H1 (cell line): ENCODE measurements around the gene GRIK2. TPM values are rescaled to one million over a fixed set of nuclear protein-coding genes. Genes with fewer than 3 reads are reported as not detected.
A peak's percentile ranks its signal among the peaks of the same experiment; 100 is the strongest.

Experiments used
- CTCF ChIA-PET: fragments of 300-600 bp; sonication (Branson Sonifier 250); formaldehyde crosslinking; loops from one replicate; lab custom pipeline; 2021; ENCODE audit not compliant: partially characterized antibody; lab: Charles Lee
- POLR2A ChIA-PET: fragments of 300-600 bp; sonication (Branson Sonifier 250); formaldehyde crosslinking; loops from one replicate; lab custom pipeline; 2021; ENCODE audit warnings: inconsistent platforms; ENCODE audit not compliant: partially characterized antibody; lab: Charles Lee
- DNase-seq, 2 experiments: peaks; one replicate each; pipeline versions ENCODE4 v3.0.0 to v3.0.0-alpha.2; 2010 to 2022; ENCODE audit warnings: low spot score in 2 of 2, low read depth in 1 of 2, mixed read lengths in 1 of 2
- FAIRE-seq: peaks from 2 replicates; lab custom pipeline; 2011; peaks lifted over from hg19 to GRCh38; lab: Jason Lieb, UNC
- H2AFZ ChIP-seq: 2 replicates; pipeline ENCODE4 v1.8.1; 2012; ENCODE audit warnings: low read length, inconsistent platforms
- H2AK5ac ChIP-seq: 2 replicates; pipeline ENCODE4 v1.6.1; 2013; ENCODE audit warnings: low read depth, low read length
- H2BK120ac ChIP-seq: replicated peaks from 2 replicates; pipeline ENCODE3; 2013; ENCODE audit warnings: low read depth, low read length, inconsistent platforms
- H2BK12ac ChIP-seq: 2 replicates; pipeline ENCODE4 v1.6.1; 2013; ENCODE audit warnings: low read depth, low read length
- H2BK15ac ChIP-seq: 2 replicates; pipeline ENCODE4 v1.6.1; 2013; ENCODE audit warnings: low read length
- H2BK20ac ChIP-seq: 2 replicates; pipeline ENCODE4 v1.6.1; 2013; ENCODE audit warnings: low read length
- H2BK5ac ChIP-seq: 2 replicates; pipeline ENCODE4 v1.6.1; 2013; ENCODE audit warnings: low read depth, low read length
- H3K14ac ChIP-seq: 2 replicates; pipeline ENCODE4 v1.6.1; 2013; ENCODE audit warnings: inconsistent platforms; ENCODE audit not compliant: insufficient read length
- H3K18ac ChIP-seq: 2 replicates; pipeline ENCODE4 v1.6.1; 2013; ENCODE audit warnings: low read length; ENCODE audit errors: extremely low read depth
- H3K23ac ChIP-seq: 2 replicates; pipeline ENCODE4 v1.6.1; 2013; ENCODE audit warnings: inconsistent platforms; ENCODE audit not compliant: insufficient read length
- H3K23me2 ChIP-seq: 2 replicates; pipeline ENCODE4 v1.6.1; 2013; ENCODE audit warnings: low read depth, low read length
- H3K27ac ChIP-seq: 2 replicates; pipeline ENCODE4 v1.6.1; 2011; ENCODE audit warnings: low read depth, low read length, inconsistent platforms
- H3K27me3 ChIP-seq, 4 experiments: replicated peaks in 1 of 4; 1 replicate in 1 of 4; 2 replicates in 3 of 4; pipeline versions ENCODE4 v1.6.1 to v1.8.1; 2011 to 2013; ENCODE audit warnings: low read length in 3 of 4, mild to moderate bottlenecking in 3 of 4, inconsistent platforms in 2 of 4, mixed read lengths in 2 of 4, moderate library complexity in 1 of 4; ENCODE audit not compliant: control insufficient read depth in 3 of 4, insufficient read depth in 3 of 4; ENCODE audit errors: extremely low read depth in 1 of 4
- H3K36me3 ChIP-seq, 4 experiments: 2 replicates each; pipeline versions ENCODE4 v1.6.1 to v1.8.1; 2011 to 2013; ENCODE audit warnings: mild to moderate bottlenecking in 4 of 4, low read length in 3 of 4, moderate library complexity in 2 of 4, control low read depth in 1 of 4, inconsistent platforms in 1 of 4; ENCODE audit not compliant: insufficient read depth in 4 of 4, control insufficient read depth in 2 of 4
- H3K4ac ChIP-seq: replicated peaks from 2 replicates; pipeline ENCODE3; 2013; ENCODE audit warnings: low read length, low read depth, mixed read lengths, inconsistent platforms; ENCODE audit not compliant: insufficient read length
- H3K4me1 ChIP-seq, 4 experiments: replicated peaks in 1 of 4; 1 replicate in 1 of 4; 2 replicates in 3 of 4; pipeline versions ENCODE4 v1.6.1 to v1.8.1; 2011 to 2013; ENCODE audit warnings: low read length in 3 of 4, inconsistent platforms in 2 of 4, mixed read lengths in 1 of 4; ENCODE audit not compliant: insufficient read depth in 4 of 4, control insufficient read depth in 3 of 4
- H3K4me2 ChIP-seq, 2 experiments: 2 replicates each; pipeline versions ENCODE4 v1.6.1 to v1.8.1; 2011 to 2013; ENCODE audit warnings: low read depth in 2 of 2, low read length in 2 of 2, control low read depth in 1 of 2, inconsistent platforms in 1 of 2, mild to moderate bottlenecking in 1 of 2; ENCODE audit not compliant: insufficient read depth in 1 of 2
- H3K4me3 ChIP-seq, 4 experiments: fragments of 200-600, 300-600 bp in 1 of 4; sonication (generic), shearing (Covaris generic), sonication (Bioruptor Twin) in 1 of 4; 2 replicates each; pipeline versions ENCODE4 v1.5.1 to v1.8.1; 2011 to 2016; ENCODE audit warnings: low read length in 4 of 4, low read depth in 3 of 4, control low read depth in 2 of 4, inconsistent platforms in 2 of 4, mild to moderate bottlenecking in 2 of 4, mixed read lengths in 1 of 4, moderate library complexity in 1 of 4; ENCODE audit not compliant: insufficient read depth in 2 of 4; ENCODE audit errors: extremely low read depth in 1 of 4
- H3K56ac ChIP-seq: replicated peaks from 2 replicates; pipeline ENCODE3; 2013; ENCODE audit warnings: low read depth, mild to moderate bottlenecking, mixed read lengths, low read length, inconsistent platforms; ENCODE audit not compliant: insufficient read length
- H3K79me1 ChIP-seq: 2 replicates; pipeline ENCODE4 v1.6.1; 2013; ENCODE audit warnings: low read depth, low read length, control low read depth
- H3K79me2 ChIP-seq, 2 experiments: 2 replicates each; pipeline versions ENCODE4 v1.6.1 to v1.8.1; 2012 to 2013; ENCODE audit warnings: low read length in 2 of 2, mild to moderate bottlenecking in 2 of 2, inconsistent platforms in 1 of 2; ENCODE audit not compliant: insufficient read depth in 2 of 2, control insufficient read depth in 1 of 2
- H3K9ac ChIP-seq, 4 experiments: replicated peaks in 1 of 4; 1 replicate in 1 of 4; 2 replicates in 3 of 4; pipeline versions ENCODE4 v1.6.1 to v1.8.1; 2011 to 2013; ENCODE audit warnings: low read depth in 3 of 4, low read length in 3 of 4, control low read depth in 2 of 4, mild to moderate bottlenecking in 2 of 4, moderate library complexity in 2 of 4, inconsistent platforms in 1 of 4; ENCODE audit errors: extremely low read depth in 1 of 4
- H3K9me3 ChIP-seq, 2 experiments: 2 replicates each; pipeline versions ENCODE4 v1.6.1 to v1.8.1; 2012 to 2013; ENCODE audit warnings: mild to moderate bottlenecking in 2 of 2, moderate library complexity in 2 of 2, control low read depth in 1 of 2, inconsistent platforms in 1 of 2, low read depth in 1 of 2, low read length in 1 of 2, mixed read lengths in 1 of 2; ENCODE audit not compliant: insufficient read depth in 2 of 2
- H4K20me1 ChIP-seq, 2 experiments: replicated peaks in 1 of 2; 2 replicates each; pipeline versions ENCODE3 to v1.8.1; 2011 to 2013; ENCODE audit warnings: inconsistent platforms in 2 of 2, low read length in 2 of 2, mild to moderate bottlenecking in 1 of 2; ENCODE audit not compliant: insufficient read depth in 2 of 2, control insufficient read depth in 1 of 2
- H4K5ac ChIP-seq: 2 replicates; pipeline ENCODE4 v1.6.1; 2013; ENCODE audit warnings: low read length, low read depth, mixed read lengths, inconsistent platforms; ENCODE audit not compliant: insufficient read length
- H4K8ac ChIP-seq: 2 replicates; pipeline ENCODE4 v1.8.0; 2013; ENCODE audit warnings: mild to moderate bottlenecking, moderate library complexity, low read length, inconsistent platforms; ENCODE audit not compliant: insufficient read depth; ENCODE audit errors: extremely low read depth
- H4K91ac ChIP-seq: replicated peaks from 2 replicates; pipeline ENCODE3; 2013; ENCODE audit warnings: low read length, mixed read lengths, inconsistent platforms; ENCODE audit not compliant: insufficient read length
- BCL11A ChIP-seq, 2 experiments: IDR thresholded peaks; one replicate each; pipeline ENCODE4 v1.6.1; 2011; ENCODE audit warnings: low read depth in 2 of 2, low read length in 2 of 2, mild to moderate bottlenecking in 2 of 2
- CTBP2 ChIP-seq: IDR thresholded peaks from 2 replicates; pipeline ENCODE4 v1.7.0; 2011; ENCODE audit warnings: borderline replicate concordance, mild to moderate bottlenecking, moderate library complexity, mixed read lengths, low read length; ENCODE audit not compliant: insufficient read depth, insufficient read length
- E2F6 ChIP-seq: IDR thresholded peaks from 2 replicates; pipeline ENCODE4 v1.6.1; 2012; ENCODE audit warnings: inconsistent platforms
- EZH2 ChIP-seq: fragments of 200-600 bp; sonication (generic); IDR thresholded peaks from 2 replicates; pipeline ENCODE4 v1.7.1; 2012; ENCODE audit warnings: low read depth, mild to moderate bottlenecking, moderate library complexity, low read length, inconsistent platforms; ENCODE audit not compliant: severe bottlenecking
- JUND ChIP-seq: IDR thresholded peaks from 2 replicates; pipeline ENCODE4 v1.6.1; 2011; ENCODE audit warnings: mild to moderate bottlenecking, improper control_type of control experiment, low read length
- KDM1A ChIP-seq: fragments of 200-600, 300-600 bp; sonication (generic); IDR thresholded peaks from 2 replicates; pipeline ENCODE4 v1.7.1; 2016; ENCODE audit warnings: mild to moderate bottlenecking, low read length, borderline replicate concordance
- MAFK ChIP-seq: IDR thresholded peaks from 2 replicates; pipeline ENCODE4 v1.6.1; 2012; ENCODE audit warnings: low read depth, mild to moderate bottlenecking, improper control_type of control experiment, low read length
- POU5F1 ChIP-seq: IDR thresholded peaks from 2 replicates; pipeline ENCODE4 v1.6.1; 2011; ENCODE audit warnings: low read depth, mild to moderate bottlenecking, low read length, moderate library complexity
- RXRA ChIP-seq: IDR thresholded peaks from 2 replicates; pipeline ENCODE4 v1.6.1; 2011; ENCODE audit warnings: low read depth, mild to moderate bottlenecking, low read length, moderate library complexity; ENCODE audit not compliant: insufficient read depth
- SAP30 ChIP-seq: fragments of 300-600 bp; sonication (generic); IDR thresholded peaks from 2 replicates; pipeline ENCODE4 v1.7.1; 2012; ENCODE audit warnings: low read length, moderate library complexity, mild to moderate bottlenecking, inconsistent platforms; ENCODE audit not compliant: insufficient read depth, insufficient replicate concordance
- TEAD4 ChIP-seq: IDR thresholded peaks from 2 replicates; pipeline ENCODE4 v1.6.1; 2012; ENCODE audit warnings: low read depth, low read length, inconsistent platforms, mixed read lengths
- WGBS, 2 experiments: shearing (Covaris generic) in 1 of 2; methylation state at CpG; one replicate each; pipeline versions ENCODE4 v1.1.6 to v1.1.7; 2013 to 2015; ENCODE audit warnings: low lambda C conversion rate in 2 of 2, mixed read lengths in 2 of 2, inconsistent platforms in 1 of 2, low coverage in 1 of 2, missing lambda C conversion rate in 1 of 2; ENCODE audit not compliant: insufficient replicate concordance in 2 of 2, insufficient coverage in 1 of 2, insufficient read length in 1 of 2; ENCODE audit errors: extremely low coverage in 1 of 2, missing lambda C conversion rate in 1 of 2; 5-methylcytosine and 5-hydroxymethylcytosine counted together
- polyA plus RNA-seq, 7 experiments: library from polyadenylated mRNA; depleted of rRNA in 3 of 7; stranded (reverse) in 5 of 7; unstranded in 2 of 7; fragments of >200 nt in 5 of 7; fragments of 200-250 nt in 2 of 7; gene quantifications; 1 replicate in 5 of 7; 2 replicates in 1 of 7; 4 replicates in 1 of 7; pipeline versions ENCODE4 v1.2.1 to v1.2.3, GENCODE V29; 2011 to 2013; ENCODE audit warnings: missing spikeins in 2 of 7, mixed read lengths in 2 of 7
- total RNA-seq: library from RNA; stranded (reverse); fragmentation: NEBNext Ultra II Directional; extraction: Animal tissue kit (Norgen Biotek cat#: 25700); gene quantifications from 2 replicates; pipeline ENCODE4 v1.2.1, GENCODE V29; 2021

GRIK2 gene
- total and polyA plus RNA-seq, 2 of the 8 experiments (the other 6 are each of a cell fraction or from before 2014, with no cell fraction given), result 1.8 to 2.2 TPM

- Histone ChIP-seq H4K8ac (no peak overlapping the region), H3K4me2 (no peak overlapping the region), H2BK15ac (no peak overlapping the region), H3K56ac (no peak overlapping the region), H3K4me1 (no peaks in the 10 kb centered on the region), H3K9ac (no peak overlapping the region), H2BK20ac (no peak overlapping the region), H4K5ac (no peak overlapping the region), H2AK5ac (no peak overlapping the region), H2BK12ac (no peak overlapping the region), H3K79me1 (no peaks in the 10 kb centered on the region), H4K20me1 (no peaks in the 10 kb centered on the region), H3K18ac (no peak overlapping the region), H3K4me3 (no peak overlapping the region), H3K14ac (no peak overlapping the region), H3K79me2 (no peaks in the 10 kb centered on the region), H2AFZ (peak overlapping the region; percentile 27; the same call in 1 of the 2 replicates), H2BK5ac (no peak overlapping the region), H3K36me3 (no peaks in the 10 kb centered on the region), H3K9me3 (no peaks in the 10 kb centered on the region), H3K27ac (no peak overlapping the region), H3K27me3 (no peaks in the 10 kb centered on the region), H2BK120ac (no peak overlapping the region), H3K4ac (no peak overlapping the region), H3K23ac (no peak overlapping the region), H4K91ac (no peak overlapping the region), H3K23me2 (no peaks in the 10 kb centered on the region)
- no peak for DNase-seq
- CTCF ChIA-PET, result interaction anchor here (0.6 kb wide), 1 partner anchor 1321 kb away, joined by 3 read pairs; no protein-coding TSS in a partner anchor
- FAIRE-seq, result no peak
- WGBS, 2 experiments, result 59% methylated on average over 5 of the region's 5 CpGs; no CpG with 5 or more reads in 1 of the 2 experiments
- POLR2A ChIA-PET, result no interaction called here
- TF ChIP-seq RXRA (no peak), CTBP2 (no peak), SAP30 (no peak), TEAD4 (no peak), JUND (no peak), EZH2 (no peak), MAFK (no peak), E2F6 (no peak), POU5F1 (no peak), BCL11A (IDR thresholded peaks at IDR 0.05; ENCODE audit: low read depth in 2 of 2, low read length in 2 of 2) (no peak), KDM1A (no peak)
Measured at GRCh38 chr6:101887532-101887931, 494.0 kb downstream of the GRIK2 start.
